Measurements from ENCODE around the gene PCDHGA10.
"Not testable (repeated sequence)": the region's sequence is repeated elsewhere in the genome, so short reads cannot be mapped to it uniquely, and the experiment has no call there.

The PCDHGA10 gene

DNA sequence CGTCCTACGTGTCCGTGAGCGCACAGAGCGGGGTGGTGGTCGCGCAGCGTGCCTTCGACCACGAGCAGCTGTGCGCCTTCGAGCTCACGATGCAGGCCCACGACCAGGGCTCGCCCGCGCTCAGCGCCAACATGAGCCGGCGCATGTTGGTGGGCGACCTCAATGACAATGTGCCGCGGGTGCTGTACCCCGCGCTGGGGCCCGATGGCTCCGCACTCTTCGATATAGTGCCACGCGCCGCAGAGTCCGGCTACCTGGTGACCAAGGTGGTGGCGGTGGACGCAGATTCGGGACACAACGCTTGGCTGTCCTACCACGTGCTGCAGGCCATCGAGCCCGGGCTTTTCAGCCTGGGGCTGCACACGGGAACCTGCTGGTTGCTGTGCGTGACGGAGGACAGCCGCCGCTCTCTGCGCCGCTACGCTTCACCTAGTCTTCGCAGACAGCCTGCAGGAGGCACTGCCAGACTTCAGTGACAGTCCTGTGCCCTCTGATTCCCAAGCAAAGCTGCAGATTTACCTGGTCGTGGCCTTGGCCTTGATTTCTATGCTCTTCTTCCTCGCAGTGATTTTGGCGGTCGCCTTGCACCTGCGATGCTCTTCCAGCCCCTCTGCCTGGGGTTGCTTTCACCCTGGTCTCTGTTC is 15.1 kb downstream of the PCDHGA10 start:
- DNase-seq: no peak

DNA sequence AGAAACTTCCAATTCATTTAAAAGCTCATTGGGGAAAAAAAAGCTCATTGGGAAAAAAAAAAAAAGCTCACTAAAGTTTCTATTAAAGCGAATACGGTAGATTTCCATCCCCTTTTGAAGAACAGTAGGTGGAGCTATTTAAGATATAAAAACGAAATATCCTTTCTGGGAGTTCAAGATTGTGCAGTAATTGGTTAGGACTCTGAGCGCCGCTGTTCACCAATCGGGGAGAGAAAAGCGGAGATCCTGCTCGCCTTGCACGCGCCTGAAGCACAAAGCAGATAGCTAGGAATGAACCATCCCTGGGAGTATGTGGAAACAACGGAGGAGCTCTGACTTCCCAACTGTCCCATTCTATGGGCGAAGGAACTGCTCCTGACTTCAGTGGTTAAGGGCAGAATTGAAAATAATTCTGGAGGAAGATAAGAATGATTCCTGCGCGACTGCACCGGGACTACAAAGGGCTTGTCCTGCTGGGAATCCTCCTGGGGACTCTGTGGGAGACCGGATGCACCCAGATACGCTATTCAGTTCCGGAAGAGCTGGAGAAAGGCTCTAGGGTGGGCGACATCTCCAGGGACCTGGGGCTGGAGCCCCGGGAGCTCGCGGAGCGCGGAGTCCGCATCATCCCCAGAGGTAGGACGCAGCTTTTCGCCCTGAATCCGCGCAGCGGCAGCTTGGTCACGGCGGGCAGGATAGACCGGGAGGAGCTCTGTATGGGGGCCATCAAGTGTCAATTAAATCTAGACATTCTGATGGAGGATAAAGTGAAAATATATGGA is 17.7 kb downstream of the PCDHGA10 start, which contains the start of gene PCDHGA12:
Gene PCDHGA12, plus strand, starts transcription at position 176 of the 782 bp plus-strand sequence. Its CDS starts 253 bp downstream, at position 429.
- no peak for DNase-seq

DNA sequence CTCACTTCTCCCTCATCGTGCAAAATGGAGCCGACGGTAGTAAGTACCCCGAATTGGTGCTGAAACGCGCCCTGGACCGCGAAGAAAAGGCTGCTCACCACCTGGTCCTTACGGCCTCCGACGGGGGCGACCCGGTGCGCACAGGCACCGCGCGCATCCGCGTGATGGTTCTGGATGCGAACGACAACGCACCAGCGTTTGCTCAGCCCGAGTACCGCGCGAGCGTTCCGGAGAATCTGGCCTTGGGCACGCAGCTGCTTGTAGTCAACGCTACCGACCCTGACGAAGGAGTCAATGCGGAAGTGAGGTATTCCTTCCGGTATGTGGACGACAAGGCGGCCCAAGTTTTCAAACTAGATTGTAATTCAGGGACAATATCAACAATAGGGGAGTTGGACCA is 18.5 kb downstream of the PCDHGA10 start:
- no peak for DNase-seq

DNA sequence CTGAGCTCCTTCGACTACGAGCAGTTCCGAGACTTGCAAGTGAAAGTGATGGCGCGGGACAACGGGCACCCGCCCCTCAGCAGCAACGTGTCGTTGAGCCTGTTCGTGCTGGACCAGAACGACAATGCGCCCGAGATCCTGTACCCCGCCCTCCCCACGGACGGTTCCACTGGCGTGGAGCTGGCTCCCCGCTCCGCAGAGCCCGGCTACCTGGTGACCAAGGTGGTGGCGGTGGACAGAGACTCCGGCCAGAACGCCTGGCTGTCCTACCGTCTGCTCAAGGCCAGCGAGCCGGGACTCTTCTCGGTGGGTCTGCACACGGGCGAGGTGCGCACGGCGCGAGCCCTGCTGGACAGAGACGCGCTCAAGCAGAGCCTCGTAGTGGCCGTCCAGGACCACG is 19.5 kb downstream of the PCDHGA10 start:
- not testable (repeated sequence) for DNase-seq

DNA sequence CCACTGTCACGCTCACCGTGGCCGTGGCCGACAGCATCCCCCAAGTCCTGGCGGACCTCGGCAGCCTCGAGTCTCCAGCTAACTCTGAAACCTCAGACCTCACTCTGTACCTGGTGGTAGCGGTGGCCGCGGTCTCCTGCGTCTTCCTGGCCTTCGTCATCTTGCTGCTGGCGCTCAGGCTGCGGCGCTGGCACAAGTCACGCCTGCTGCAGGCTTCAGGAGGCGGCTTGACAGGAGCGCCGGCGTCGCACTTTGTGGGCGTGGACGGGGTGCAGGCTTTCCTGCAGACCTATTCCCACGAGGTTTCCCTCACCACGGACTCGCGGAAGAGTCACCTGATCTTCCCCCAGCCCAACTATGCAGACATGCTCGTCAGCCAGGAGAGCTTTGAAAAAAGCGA is 19.9 kb downstream of the PCDHGA10 start:
- DNase-seq: not testable (repeated sequence)

DNA sequence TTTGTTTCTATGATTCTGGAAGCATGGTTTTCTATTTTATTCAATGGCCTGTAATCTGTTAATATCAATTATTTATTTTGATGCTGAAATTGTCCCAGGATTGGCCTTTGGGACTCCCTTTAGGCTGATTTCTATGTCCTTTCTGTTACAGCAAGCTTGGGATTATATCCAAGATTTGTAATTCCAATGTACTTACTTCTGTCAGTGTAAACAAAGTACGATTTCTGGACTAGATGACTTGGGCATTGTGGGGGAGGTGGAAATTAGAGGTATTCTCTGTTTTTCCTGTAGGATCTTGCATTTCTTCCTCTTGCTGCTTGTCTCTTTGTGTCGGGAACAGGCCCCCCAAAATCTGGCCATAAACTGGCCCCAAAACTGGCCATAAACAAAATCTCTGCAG is 21.2 kb downstream of the PCDHGA10 start:
- DNase-seq: no peak

DNA sequence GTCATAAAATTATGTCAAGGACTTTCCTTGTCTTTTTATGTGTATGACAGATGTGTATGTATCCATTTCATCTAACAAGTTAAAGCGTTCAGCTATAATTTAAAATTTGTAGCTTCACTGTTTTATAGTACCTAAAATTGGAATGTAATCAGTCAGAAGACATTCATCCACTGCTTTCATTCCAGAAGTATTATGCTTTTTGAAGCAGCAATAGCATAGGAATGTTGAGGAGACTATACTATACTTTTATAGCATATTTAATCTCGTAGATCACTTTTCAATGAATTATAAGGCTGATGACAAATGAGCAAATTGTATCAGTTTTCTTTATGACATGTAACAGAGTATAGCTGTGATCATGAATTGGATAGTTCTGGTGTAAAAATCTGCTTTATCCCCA is 24.4 kb downstream of the PCDHGA10 start:
- DNase-seq: no peak

DNA sequence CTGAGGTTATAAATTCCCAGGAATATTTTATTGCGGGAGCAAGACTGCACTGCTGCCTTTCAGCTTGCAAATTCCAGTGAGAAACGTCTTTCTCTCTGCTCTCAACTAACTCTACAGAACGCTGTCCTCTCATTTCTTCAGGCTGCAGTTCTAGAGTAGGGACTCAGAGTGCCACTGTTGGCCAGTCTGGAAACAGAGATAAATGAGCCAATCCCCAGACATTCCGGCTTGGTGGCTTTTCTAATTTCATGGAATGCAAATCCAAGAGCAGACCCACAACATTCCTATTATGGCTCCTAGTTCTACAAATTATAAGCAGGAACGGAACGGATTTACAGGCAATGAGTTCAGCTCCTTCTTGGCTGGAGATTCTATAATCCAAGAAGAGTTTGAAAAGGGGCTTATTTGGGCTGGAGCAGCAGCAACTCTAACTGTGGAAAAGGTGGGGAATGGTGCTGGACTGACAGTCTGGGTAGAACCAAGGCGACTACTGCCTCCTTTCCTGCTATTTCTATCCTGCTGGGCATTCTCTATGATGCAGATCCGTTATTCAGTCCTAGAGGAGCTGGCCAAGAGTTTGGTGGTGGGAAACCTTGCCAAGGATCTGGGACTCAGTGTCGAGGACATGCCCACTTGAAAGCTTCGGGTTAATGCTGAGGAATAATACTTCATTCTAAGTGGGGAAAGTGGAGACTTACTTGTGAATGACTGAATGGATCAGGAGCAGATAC is 26.8 kb downstream of the PCDHGA10 start:
- DNase-seq: no peak

DNA sequence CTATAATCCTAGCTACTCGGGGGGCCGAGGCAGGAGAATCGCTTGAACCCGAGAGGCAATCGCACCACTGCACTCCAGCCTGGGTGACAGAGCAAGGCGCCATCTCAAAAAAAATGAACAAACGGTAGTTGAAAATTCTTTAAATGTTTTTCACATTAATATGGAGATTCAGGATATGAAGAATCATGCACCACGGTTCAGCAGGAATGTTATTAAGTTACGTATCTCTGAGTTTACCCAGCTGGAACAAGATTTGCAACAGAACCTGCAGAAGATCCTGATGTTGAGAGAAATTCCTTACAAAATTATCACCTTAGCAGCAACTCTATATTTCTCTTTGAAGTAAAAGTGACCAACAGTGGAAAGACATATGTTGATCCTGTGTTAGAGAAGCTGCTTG is 27.6 kb downstream of the PCDHGA10 start:
- DNase-seq: no peak

DNA sequence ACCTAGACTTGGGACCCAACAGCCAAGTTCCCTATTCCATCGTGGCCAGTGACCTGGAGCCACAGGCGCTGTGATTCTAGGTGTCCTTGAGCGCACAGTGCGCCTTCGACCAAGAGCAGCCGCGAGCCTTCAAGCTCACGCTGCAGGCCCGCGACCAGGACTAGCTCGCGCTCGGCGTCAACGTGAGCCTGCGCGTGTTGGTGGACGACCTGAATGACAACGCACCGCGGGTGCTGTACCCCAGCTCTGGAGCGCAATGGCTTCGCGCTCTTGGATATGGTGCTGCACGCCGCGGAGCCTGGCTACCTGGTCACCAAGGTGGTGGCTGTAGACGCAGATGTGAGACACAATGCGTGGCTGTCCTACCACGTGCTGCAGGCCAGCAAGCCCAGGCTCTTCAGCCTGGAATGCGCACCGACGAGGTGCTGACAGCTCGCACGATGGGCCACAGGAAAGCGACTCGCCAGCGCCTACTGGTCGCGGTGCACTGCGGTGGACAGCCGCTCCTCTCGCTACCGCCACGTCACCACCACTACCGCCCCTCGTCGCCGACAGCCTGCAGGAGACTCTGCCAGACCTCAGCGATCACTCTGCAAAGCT is 28.9 kb downstream of the PCDHGA10 start:
- no peak for DNase-seq

DNA sequence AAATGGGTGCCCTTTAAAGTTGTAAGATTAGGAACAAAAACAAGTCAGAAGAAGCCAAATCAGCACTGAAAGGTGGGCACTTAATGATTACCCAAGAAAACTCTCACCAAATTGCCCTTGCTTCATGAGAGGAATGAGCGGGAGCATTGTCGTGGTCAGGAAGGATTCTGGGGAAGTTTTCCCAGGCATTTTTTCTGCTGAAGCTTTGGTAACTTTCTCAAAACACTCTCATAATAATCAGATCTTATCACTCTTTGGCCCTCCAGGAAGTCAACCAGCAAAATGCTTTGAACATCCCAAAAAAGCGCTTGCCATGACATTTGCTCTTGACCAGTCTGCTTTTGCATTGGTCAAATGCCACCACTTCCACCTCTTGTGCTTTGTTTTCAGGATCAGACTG is 52.6 kb downstream of the PCDHGA10 start:
- DNase-seq: no peak
